ENCODE data around the gene CEP250.

Gene CEP250

DNA sequence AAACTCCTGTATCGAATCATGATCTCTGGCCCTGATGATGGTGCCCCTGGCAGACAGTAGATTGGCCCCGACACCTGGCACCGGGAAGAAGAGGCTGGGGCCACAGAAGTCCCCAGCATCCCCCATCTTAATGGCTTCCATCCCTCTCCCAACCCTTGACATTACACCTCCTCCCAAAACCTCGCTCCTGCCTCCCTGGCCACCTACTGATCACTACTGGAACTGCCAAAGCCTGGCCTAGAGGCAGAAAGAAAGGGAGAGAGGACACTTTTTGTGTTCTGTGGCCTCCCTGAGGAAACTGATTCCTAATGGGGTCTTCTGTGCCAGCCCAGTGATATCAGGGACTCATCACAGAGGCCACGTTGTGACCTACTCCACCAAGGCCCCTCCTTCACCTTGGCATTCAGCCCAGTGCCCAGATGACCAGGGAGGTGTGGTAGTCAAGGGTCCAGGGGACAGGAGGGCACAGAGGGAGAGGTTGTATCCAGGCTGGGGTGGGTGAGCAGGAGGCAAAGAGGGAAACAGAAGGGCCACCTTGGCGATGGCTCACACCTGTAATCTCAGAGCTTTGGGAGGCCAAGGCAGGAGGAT, 68.0 kb downstream of the CEP250 start:
- TF ChIP-seq, protein P1, sequence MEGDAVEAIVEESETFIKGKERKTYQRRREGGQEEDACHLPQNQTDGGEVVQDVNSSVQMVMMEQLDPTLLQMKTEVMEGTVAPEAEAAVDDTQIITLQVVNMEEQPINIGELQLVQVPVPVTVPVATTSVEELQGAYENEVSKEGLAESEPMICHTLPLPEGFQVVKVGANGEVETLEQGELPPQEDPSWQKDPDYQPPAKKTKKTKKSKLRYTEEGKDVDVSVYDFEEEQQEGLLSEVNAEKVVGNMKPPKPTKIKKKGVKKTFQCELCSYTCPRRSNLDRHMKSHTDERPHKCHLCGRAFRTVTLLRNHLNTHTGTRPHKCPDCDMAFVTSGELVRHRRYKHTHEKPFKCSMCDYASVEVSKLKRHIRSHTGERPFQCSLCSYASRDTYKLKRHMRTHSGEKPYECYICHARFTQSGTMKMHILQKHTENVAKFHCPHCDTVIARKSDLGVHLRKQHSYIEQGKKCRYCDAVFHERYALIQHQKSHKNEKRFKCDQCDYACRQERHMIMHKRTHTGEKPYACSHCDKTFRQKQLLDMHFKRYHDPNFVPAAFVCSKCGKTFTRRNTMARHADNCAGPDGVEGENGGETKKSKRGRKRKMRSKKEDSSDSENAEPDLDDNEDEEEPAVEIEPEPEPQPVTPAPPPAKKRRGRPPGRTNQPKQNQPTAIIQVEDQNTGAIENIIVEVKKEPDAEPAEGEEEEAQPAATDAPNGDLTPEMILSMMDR (IDR thresholded peaks at IDR 0.05; ENCODE audit: low read depth, low read length, missing control alignments): peak; percentile 67
- DNase-seq (ENCODE audit: extremely low read depth, low read depth): no peak

DNA sequence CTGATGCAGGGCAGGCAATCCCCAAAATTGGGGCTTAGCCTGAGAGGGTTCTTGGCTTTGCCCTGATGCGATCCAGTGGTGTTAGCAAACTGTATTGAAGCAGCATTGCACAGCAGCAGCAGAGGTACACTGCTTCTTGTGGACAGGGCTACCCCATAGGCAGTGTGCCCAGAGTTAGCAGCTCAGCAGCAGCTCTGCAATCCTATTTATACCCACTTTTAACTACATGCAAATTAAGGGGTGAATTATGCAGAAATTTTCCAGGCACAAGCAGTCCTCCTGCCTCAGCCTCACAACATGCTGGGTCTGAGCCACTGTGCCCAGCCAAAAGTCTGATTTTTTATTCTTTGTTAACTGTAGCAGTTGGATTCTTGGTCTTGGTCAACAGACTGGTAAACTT, 70.2 kb downstream of the CEP250 start:
- TF ChIP-seq, protein P1 (IDR thresholded peaks at IDR 0.05; ENCODE audit: low read depth, low read length, missing control alignments): no peak
- no peak overlapping the region for H3K4me3 ChIP-seq (replicated peaks; ENCODE audit: low read depth, low read length)
- no peak for DNase-seq (ENCODE audit: extremely low read depth, low read depth)

More for the DNA sequence above, 68.0 kb downstream of the CEP250 start:
- H3K4me3 ChIP-seq (replicated peaks; ENCODE audit: low read depth, low read length): no peak overlapping the region

DNA sequence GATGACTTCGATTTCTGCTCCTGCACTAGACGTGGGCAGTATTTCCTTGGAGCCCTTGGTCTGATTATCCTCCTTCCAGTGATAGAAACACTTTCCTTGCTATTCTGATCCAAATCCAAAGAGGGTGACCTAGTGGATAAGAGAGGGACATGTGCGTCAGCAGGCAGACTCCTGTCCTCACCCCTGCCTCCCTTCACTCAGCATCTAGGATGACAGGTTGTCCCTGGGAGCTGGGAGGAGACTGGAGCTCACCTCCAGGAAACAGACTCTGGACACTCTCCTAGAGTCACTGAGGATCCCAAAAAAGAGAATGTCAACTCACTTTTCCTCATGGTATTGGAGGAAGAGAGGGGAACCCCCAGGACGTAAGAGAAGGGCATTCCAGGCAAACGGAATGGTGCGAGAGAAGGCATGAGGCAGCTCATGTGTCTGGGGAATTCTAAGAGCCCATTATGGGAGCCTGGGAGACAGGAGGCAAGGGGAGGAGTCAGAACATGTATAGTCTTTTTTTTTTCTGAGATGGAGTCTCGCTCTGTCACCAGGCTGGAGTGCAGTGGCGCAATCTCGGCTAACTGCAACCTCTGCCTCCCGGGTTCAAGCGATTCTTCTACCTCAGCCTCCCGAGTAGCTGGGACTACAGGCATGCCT, 71.8 kb downstream of the CEP250 start:
- TF ChIP-seq, protein P1 (IDR thresholded peaks at IDR 0.05; ENCODE audit: low read depth, low read length, missing control alignments): no peak
- no peak overlapping the region for H3K4me3 ChIP-seq (replicated peaks; ENCODE audit: low read depth, low read length)
- no peak for DNase-seq (ENCODE audit: extremely low read depth, low read depth)

DNA sequence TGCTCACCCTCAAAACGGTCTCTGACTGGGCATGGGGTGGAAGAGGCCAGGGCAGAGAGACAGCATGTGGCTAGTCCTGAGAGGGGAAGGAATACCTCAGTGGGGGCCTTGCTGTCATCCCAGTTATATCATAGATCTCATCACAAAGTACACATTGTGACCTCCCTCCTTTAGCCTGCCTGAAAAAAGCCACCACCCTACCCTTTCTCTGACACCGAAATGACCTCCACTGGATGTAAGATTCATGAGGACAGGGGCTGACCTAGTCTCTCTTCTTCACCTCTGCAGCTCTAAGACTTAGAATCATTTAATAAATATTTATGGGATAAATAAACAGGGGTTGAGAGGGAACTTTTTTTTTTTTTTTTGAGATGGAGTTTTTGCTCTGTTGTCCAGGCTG, 74.2 kb downstream of the CEP250 start, which contains the start of gene C20orf173:
Gene C20orf173 (minus strand): TSS at position 101 of the 400 bp plus-strand sequence. CDS start 279 bp downstream, outside the sequence.
- H3K4me3 ChIP-seq (replicated peaks; ENCODE audit: low read depth, low read length): no peak within 1 kb of the TSS
- no peak for DNase-seq (ENCODE audit: extremely low read depth, low read depth)
- TF ChIP-seq, protein P1 (IDR thresholded peaks at IDR 0.05; ENCODE audit: low read depth, low read length, missing control alignments): no peak

DNA sequence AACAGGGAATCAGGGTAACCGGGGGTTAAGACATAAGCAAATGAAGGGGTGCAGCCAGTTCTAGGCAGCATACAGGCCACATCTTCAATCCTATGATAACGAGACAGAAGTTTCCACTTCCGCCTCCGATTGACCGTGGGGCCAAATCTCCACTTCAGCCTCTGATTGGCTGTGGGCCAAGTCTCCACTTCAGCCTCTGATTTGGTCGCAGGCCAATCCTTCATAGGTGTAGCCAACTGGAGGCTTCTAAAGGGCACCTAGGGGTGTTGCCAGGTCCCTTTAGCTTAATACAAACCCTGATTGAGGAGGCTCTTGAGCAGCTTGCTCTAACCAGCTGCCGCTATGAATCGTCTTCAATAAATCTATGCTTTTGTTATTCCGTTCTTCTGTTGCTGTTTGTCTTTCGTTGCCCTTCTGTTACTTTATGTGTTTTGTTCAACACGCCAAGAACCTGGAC, 84.4 kb downstream of the CEP250 start:
- TF ChIP-seq, protein P1 (IDR thresholded peaks at IDR 0.05; ENCODE audit: low read depth, low read length, missing control alignments): no peak
- no peak for DNase-seq (ENCODE audit: extremely low read depth, low read depth)
- H3K4me3 ChIP-seq (replicated peaks; ENCODE audit: low read depth, low read length): no peak overlapping the region

DNA sequence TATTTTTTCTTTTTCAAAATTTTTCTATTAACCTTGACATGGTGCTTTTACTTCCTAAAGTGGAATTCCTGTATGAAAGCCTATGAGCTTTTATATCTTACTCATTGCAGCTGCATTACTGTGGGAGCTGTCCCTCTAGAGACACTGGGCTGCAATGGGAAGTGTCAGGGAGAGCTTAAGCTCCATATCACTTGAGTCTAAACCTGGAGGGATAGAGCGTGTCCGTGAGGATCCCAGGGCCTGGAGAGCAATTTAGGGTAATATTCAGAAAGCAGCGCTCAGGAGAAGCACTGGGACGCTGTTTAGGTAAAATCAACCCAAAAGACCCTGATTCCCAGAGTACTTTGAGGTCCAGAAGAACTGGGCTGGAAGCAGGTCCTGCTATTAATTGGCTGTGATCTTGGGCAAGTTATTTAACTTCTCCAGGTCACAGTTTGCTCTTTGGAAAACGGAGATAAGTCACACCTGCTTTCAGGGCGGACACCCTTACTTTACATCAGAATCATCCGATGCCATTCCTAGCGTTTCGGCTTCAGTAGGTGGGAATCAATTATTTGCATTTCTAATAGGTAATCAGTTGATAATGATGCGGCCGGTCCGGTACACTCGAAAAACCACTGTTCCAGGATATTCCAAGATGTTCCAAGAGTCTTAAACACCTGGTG, 85.9 kb downstream of the CEP250 start:
- peak overlapping the region; percentile 78 for H3K4me3 ChIP-seq (replicated peaks; ENCODE audit: low read depth, low read length)
- TF ChIP-seq, protein P1 (IDR thresholded peaks at IDR 0.05; ENCODE audit: low read depth, low read length, missing control alignments): no peak
- no peak for DNase-seq (ENCODE audit: extremely low read depth, low read depth)

Data from HFF-Myc (cell line).